Measurements from ENCODE around the gene MAN1A1.

DNA sequence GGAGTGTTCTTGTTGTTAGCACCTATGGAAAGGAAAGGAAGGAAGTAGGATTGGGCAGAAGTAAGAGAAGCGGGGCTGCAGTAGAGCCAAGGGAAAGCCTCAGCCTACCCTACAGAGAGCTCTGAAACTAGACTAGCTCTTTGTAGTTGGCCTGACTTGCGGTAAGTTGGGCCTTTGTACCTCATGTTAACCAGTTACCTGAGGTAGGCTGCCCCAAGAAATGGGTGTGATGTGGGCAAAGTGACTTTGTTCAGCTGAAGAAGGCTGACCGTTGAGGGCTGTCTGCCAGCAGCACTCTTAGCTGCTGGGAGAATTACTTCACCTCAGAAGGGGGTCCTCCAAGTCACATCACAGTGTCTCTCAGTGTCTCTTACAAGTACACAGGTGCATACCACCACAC, 216.2 kb downstream of the MAN1A1 start:
- TF ChIP-seq JUNB (IDR thresholded peaks at IDR 0.05; ENCODE audit: unreplicated experiment): no peak
- no peak for TF ChIP-seq POLR2AphosphoS5 (IDR thresholded peaks at IDR 0.05; ENCODE audit: low read depth)
- TF ChIP-seq, protein P1, sequence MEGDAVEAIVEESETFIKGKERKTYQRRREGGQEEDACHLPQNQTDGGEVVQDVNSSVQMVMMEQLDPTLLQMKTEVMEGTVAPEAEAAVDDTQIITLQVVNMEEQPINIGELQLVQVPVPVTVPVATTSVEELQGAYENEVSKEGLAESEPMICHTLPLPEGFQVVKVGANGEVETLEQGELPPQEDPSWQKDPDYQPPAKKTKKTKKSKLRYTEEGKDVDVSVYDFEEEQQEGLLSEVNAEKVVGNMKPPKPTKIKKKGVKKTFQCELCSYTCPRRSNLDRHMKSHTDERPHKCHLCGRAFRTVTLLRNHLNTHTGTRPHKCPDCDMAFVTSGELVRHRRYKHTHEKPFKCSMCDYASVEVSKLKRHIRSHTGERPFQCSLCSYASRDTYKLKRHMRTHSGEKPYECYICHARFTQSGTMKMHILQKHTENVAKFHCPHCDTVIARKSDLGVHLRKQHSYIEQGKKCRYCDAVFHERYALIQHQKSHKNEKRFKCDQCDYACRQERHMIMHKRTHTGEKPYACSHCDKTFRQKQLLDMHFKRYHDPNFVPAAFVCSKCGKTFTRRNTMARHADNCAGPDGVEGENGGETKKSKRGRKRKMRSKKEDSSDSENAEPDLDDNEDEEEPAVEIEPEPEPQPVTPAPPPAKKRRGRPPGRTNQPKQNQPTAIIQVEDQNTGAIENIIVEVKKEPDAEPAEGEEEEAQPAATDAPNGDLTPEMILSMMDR (conservative IDR thresholded peaks at IDR 0.05; ENCODE audit: low read depth in 2 of 2): no peak
- no peak for TF ChIP-seq EZH2 (IDR thresholded peaks at IDR 0.05; ENCODE audit: low read depth, unreplicated experiment)
- TF ChIP-seq EZH2phosphoT487 (IDR thresholded peaks at IDR 0.05; ENCODE audit: unreplicated experiment): no peak
- TF ChIP-seq, protein P2, sequence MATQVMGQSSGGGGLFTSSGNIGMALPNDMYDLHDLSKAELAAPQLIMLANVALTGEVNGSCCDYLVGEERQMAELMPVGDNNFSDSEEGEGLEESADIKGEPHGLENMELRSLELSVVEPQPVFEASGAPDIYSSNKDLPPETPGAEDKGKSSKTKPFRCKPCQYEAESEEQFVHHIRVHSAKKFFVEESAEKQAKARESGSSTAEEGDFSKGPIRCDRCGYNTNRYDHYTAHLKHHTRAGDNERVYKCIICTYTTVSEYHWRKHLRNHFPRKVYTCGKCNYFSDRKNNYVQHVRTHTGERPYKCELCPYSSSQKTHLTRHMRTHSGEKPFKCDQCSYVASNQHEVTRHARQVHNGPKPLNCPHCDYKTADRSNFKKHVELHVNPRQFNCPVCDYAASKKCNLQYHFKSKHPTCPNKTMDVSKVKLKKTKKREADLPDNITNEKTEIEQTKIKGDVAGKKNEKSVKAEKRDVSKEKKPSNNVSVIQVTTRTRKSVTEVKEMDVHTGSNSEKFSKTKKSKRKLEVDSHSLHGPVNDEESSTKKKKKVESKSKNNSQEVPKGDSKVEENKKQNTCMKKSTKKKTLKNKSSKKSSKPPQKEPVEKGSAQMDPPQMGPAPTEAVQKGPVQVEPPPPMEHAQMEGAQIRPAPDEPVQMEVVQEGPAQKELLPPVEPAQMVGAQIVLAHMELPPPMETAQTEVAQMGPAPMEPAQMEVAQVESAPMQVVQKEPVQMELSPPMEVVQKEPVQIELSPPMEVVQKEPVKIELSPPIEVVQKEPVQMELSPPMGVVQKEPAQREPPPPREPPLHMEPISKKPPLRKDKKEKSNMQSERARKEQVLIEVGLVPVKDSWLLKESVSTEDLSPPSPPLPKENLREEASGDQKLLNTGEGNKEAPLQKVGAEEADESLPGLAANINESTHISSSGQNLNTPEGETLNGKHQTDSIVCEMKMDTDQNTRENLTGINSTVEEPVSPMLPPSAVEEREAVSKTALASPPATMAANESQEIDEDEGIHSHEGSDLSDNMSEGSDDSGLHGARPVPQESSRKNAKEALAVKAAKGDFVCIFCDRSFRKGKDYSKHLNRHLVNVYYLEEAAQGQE (IDR thresholded peaks at IDR 0.05; ENCODE audit: unreplicated experiment): no peak
- TF ChIP-seq NANOG (IDR thresholded peaks at IDR 0.05; ENCODE audit: borderline replicate concordance): no peak
- no peak for TF ChIP-seq CREB1 (CRISPR knock-in tag; IDR thresholded peaks at IDR 0.05; ENCODE audit: low read depth)
- TF ChIP-seq ZNF331 (CRISPR knock-in tag; IDR thresholded peaks at IDR 0.05; ENCODE audit: low read depth): no peak
- no peak for TF ChIP-seq STAT1 (IDR thresholded peaks at IDR 0.05; ENCODE audit: unreplicated experiment)
